Measurements from ENCODE around the gene CAP1. TPM values are rescaled to one million over a fixed set of nuclear protein-coding genes. Genes with fewer than 3 reads are reported as not detected.

Gene CAP1
- total and polyA plus RNA-seq, 2 of the 13 experiments (the other 11 are each of a cell fraction or from before 2014, with no cell fraction given) = 174 to 195 TPM

DNA sequence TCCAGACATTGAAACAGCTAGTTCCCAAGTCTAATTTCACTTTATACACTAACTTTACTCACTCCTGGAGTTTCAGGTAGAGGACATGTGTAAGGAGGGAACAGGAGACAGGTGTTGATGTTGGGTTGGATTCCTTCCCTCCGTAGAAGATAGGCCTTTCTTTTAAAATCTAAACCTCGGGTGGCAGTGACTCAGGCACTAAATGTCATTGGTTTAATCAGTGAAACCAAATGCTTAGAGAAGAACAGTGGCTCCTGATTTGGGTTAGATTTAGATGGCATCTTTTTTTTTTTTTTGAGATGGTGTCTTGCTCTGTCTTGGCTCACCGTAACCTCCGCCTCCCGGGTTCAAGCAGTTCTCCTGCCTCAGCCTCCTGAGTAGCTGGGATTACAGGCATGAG lies 7.2 kb downstream of the CAP1 start (continued):
- TF ChIP-seq ZNF44 (CRISPR knock-in tag; IDR thresholded peaks at IDR 0.05) = no peak
- no peak for TF ChIP-seq EHMT2 (IDR thresholded peaks at IDR 0.05; ENCODE audit: borderline replicate concordance, low read depth, low read length)
- no peak for TF ChIP-seq ZNF510 (CRISPR knock-in tag; IDR thresholded peaks at IDR 0.05; ENCODE audit: low read depth)
- TF ChIP-seq GPN1 (CRISPR knock-in tag; IDR thresholded peaks at IDR 0.05; ENCODE audit: borderline replicate concordance) = no peak
- TF ChIP-seq ZNF713 (CRISPR knock-in tag; IDR thresholded peaks at IDR 0.05) = no peak
- TF ChIP-seq, protein P1, sequence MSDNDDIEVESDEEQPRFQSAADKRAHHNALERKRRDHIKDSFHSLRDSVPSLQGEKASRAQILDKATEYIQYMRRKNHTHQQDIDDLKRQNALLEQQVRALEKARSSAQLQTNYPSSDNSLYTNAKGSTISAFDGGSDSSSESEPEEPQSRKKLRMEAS (IDR thresholded peaks at IDR 0.05) = no peak
- TF ChIP-seq ZNF674 (CRISPR knock-in tag; IDR thresholded peaks at IDR 0.05; ENCODE audit: low read depth) = no peak
- no peak for TF ChIP-seq ZNF367 (CRISPR knock-in tag; IDR thresholded peaks at IDR 0.05; ENCODE audit: borderline replicate concordance)
- TF ChIP-seq RBM39 (IDR thresholded peaks at IDR 0.05; ENCODE audit: low read depth, low read length, poor library complexity, severe bottlenecking) = no peak

DNA sequence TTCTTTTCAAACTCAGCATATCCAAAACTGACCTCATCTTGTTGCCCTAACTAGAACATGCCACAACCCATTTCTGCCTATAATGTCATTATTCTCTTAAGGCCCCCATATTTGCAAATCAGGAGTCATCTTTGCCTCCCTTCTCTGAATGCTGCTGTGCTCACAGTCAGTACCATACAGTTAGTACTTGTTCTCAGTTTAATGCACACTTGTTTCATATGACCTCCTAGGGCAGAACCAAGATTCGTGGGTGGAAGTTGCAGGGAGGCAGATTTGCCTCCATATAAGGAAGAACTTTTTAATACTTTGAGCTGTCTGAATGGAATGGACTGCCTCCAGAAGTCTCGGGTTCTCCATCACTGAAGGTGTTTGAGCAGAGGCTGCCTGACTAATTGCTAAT lies 9.2 kb downstream of the CAP1 start:
- Histone ChIP-seq H3K27ac (ENCODE audit: extremely low read length, insufficient read depth, low read length) (no peak overlapping the region), H3K27me3 (ENCODE audit: control insufficient read depth in 1 of 2, insufficient read depth in 2 of 2, low read length in 2 of 2) (no peaks in the 10 kb centered on the region), H3K4me1 (ENCODE audit: insufficient read depth, low read length) (peaks cover 33% of the 10 kb centered on the region), H2AFZ (ENCODE audit: low read length) (no peak overlapping the region), H3K79me2 (ENCODE audit: insufficient read depth, low read length) (peaks cover 82% of the 10 kb centered on the region), H3K36me3 (replicated peaks in 1 of 2; ENCODE audit: control insufficient read depth in 1 of 2, insufficient read depth in 2 of 2, low read length in 2 of 2) (peaks cover 8 to 28% of the 10 kb centered on the region in 2 experiments; a peak in 4 of 5 replicates), H3K4me2 (ENCODE audit: low read depth, low read length) (no peak overlapping the region), H4K20me1 (ENCODE audit: insufficient read depth, low read length) (peaks cover 13% of the 10 kb centered on the region), H3K9me3 (ENCODE audit: low read length) (no peaks in the 10 kb centered on the region), H3K9ac (ENCODE audit: insufficient read depth, low read depth, low read length) (no peak overlapping the region), H3K4me3 (replicated peaks in 1 of 3; ENCODE audit: insufficient read depth in 1 of 3, low read depth in 2 of 3, low read length in 3 of 3) (no peak overlapping the region)
- POLR2A ChIA-PET = interaction anchor here (1.5 kb wide), 1 partner anchor 9 kb away, joined by 6 read pairs; the partner anchor contains the start of gene CAP1
- in situ Hi-C loops (cut with HindIII; ENCODE audit: extremely low pct_ligation_motif_present, low pct_unique_long_range_greater_than_20kb) = no loop called here
- no peak for ATAC-seq
- BruUV-seq (replicated peaks) = no TSS peak
- 82% methylated on average over 2 of the region's 2 CpGs for WGBS (ENCODE audit: low lambda C conversion rate)
- FAIRE-seq = no peak
- intact Hi-C loops (cut with micrococcal nuclease; ENCODE audit: unreplicated experiment) = no loop called here
- DNase-seq (ENCODE audit: low spot score) = no peak
- CTCF ChIA-PET (ENCODE audit: low intra/inter-chr PET ratio, low total read pairs) = no interaction called here
- no peak for TF ChIP-seq ATF1 (CRISPR knock-in tag; IDR thresholded peaks at IDR 0.05)
- TF ChIP-seq ZNF607 (CRISPR knock-in tag; IDR thresholded peaks at IDR 0.05; ENCODE audit: borderline replicate concordance) = no peak
- no peak for TF ChIP-seq ZNF431 (CRISPR knock-in tag; IDR thresholded peaks at IDR 0.05; ENCODE audit: borderline replicate concordance, low read depth)
- TF ChIP-seq ZNF550 (CRISPR knock-in tag; IDR thresholded peaks at IDR 0.05; ENCODE audit: borderline replicate concordance) = no peak
- TF ChIP-seq ZBTB42 (CRISPR knock-in tag; IDR thresholded peaks at IDR 0.05) = no peak
- TF ChIP-seq, protein P2, sequence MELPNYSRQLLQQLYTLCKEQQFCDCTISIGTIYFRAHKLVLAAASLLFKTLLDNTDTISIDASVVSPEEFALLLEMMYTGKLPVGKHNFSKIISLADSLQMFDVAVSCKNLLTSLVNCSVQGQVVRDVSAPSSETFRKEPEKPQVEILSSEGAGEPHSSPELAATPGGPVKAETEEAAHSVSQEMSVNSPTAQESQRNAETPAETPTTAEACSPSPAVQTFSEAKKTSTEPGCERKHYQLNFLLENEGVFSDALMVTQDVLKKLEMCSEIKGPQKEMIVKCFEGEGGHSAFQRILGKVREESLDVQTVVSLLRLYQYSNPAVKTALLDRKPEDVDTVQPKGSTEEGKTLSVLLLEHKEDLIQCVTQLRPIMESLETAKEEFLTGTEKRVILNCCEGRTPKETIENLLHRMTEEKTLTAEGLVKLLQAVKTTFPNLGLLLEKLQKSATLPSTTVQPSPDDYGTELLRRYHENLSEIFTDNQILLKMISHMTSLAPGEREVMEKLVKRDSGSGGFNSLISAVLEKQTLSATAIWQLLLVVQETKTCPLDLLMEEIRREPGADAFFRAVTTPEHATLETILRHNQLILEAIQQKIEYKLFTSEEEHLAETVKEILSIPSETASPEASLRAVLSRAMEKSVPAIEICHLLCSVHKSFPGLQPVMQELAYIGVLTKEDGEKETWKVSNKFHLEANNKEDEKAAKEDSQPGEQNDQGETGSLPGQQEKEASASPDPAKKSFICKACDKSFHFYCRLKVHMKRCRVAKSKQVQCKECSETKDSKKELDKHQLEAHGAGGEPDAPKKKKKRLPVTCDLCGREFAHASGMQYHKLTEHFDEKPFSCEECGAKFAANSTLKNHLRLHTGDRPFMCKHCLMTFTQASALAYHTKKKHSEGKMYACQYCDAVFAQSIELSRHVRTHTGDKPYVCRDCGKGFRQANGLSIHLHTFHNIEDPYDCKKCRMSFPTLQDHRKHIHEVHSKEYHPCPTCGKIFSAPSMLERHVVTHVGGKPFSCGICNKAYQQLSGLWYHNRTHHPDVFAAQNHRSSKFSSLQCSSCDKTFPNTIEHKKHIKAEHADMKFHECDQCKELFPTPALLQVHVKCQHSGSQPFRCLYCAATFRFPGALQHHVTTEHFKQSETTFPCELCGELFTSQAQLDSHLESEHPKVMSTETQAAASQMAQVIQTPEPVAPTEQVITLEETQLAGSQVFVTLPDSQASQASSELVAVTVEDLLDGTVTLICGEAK (IDR thresholded peaks at IDR 0.05) = no peak
- TF ChIP-seq, protein P2 (CRISPR knock-in tag; IDR thresholded peaks at IDR 0.05) = no peak
- TF ChIP-seq ZSCAN22 (CRISPR knock-in tag; IDR thresholded peaks at IDR 0.05) = no peak
